Keratinocyte (primary cell): ENCODE data around the gene TSC1. TPM values are rescaled to one million over a fixed set of nuclear protein-coding genes. Genes with fewer than 3 reads are reported as not detected.

Source experiments
- DNase-seq: peaks from one replicate; pipeline ENCODE4 v3.0.0-alpha.2; 2011; ENCODE audit warnings: low read depth, missing footprints, low spot score
- FAIRE-seq: peaks from 2 replicates; lab custom pipeline; 2011; peaks lifted over from hg19 to GRCh38; lab: Jason Lieb, UNC
- H2AFZ ChIP-seq: 2 replicates; pipeline ENCODE4 v1.6.0; 2012; ENCODE audit warnings: low read length, control low read depth, inconsistent platforms; ENCODE audit not compliant: control insufficient read depth
- H3K27ac ChIP-seq: 2 replicates; pipeline ENCODE4 v1.5.1; 2011; ENCODE audit warnings: low read length; ENCODE audit not compliant: control insufficient read depth, insufficient read depth
- H3K27me3 ChIP-seq: 3 replicates; pipeline ENCODE4 v1.6.0; 2011; ENCODE audit warnings: low read length; ENCODE audit not compliant: control insufficient read depth, insufficient read depth; ENCODE audit errors: extremely low read depth
- H3K36me3 ChIP-seq, 2 experiments: 2 replicates in 1 of 2; 3 replicates in 1 of 2; pipeline ENCODE4 v1.5.1; 2011; ENCODE audit warnings: low read length in 2 of 2, mild to moderate bottlenecking in 1 of 2; ENCODE audit not compliant: control insufficient read depth in 2 of 2, insufficient read depth in 2 of 2; ENCODE audit errors: extremely low read depth in 1 of 2
- H3K4me1 ChIP-seq: 3 replicates; pipeline ENCODE4 v1.5.1; 2011; ENCODE audit warnings: low read length; ENCODE audit not compliant: control insufficient read depth, insufficient read depth; ENCODE audit errors: extremely low read depth
- H3K4me2 ChIP-seq: 3 replicates; pipeline ENCODE4 v1.6.0; 2011; ENCODE audit warnings: low read depth, low read length; ENCODE audit not compliant: control insufficient read depth, insufficient read depth; ENCODE audit errors: extremely low read depth
- H3K4me3 ChIP-seq, 3 experiments: fragments of 200-600 bp in 1 of 3; sonication (generic) in 1 of 3; 2 replicates in 2 of 3; 3 replicates in 1 of 3; pipeline ENCODE4 v1.5.1; 2011 to 2016; ENCODE audit warnings: low read length in 3 of 3, mild to moderate bottlenecking in 3 of 3, control low read depth in 2 of 3, inconsistent platforms in 1 of 3, low read depth in 1 of 3, mixed read lengths in 1 of 3, mixed run types in 1 of 3, moderate library complexity in 1 of 3; ENCODE audit not compliant: control insufficient read depth in 2 of 3, insufficient read depth in 2 of 3; ENCODE audit errors: extremely low read depth in 1 of 3
- H3K79me2 ChIP-seq: 2 replicates; pipeline ENCODE4 v1.6.0; 2012; ENCODE audit warnings: low read length; ENCODE audit not compliant: control insufficient read depth, insufficient read depth
- H3K9ac ChIP-seq: 3 replicates; pipeline ENCODE4 v1.6.0; 2011; ENCODE audit warnings: low read length; ENCODE audit not compliant: control insufficient read depth, insufficient read depth; ENCODE audit errors: extremely low read depth
- H3K9me1 ChIP-seq: 3 replicates; pipeline ENCODE4 v1.6.0; 2011; ENCODE audit warnings: low read length; ENCODE audit not compliant: control insufficient read depth, insufficient read depth; ENCODE audit errors: extremely low read depth
- H3K9me3 ChIP-seq: 2 replicates; pipeline ENCODE4 v1.5.1; 2012; ENCODE audit warnings: low read depth, low read length; ENCODE audit not compliant: control insufficient read depth
- H4K20me1 ChIP-seq: 3 replicates; pipeline ENCODE4 v1.6.0; 2011; ENCODE audit warnings: low read length; ENCODE audit not compliant: control insufficient read depth, insufficient read depth; ENCODE audit errors: extremely low read depth
- EZH2 ChIP-seq: IDR thresholded peaks from one replicate; pipeline ENCODE4 v1.6.1; 2012; ENCODE audit warnings: inconsistent platforms, mild to moderate bottlenecking, low read length, moderate library complexity
- dilution Hi-C: fragments of 300-500 bp; cut with MboI; formaldehyde crosslinking; loops from one replicate; pipeline ENCODE4 v1.7.0; 2020; ENCODE audit warnings: low sequenced_read_pairs; ENCODE audit not compliant: extremely low pct_ligation_motif_present
- polyA plus RNA-seq, 5 experiments: library from polyadenylated mRNA; depleted of rRNA in 3 of 5; stranded (reverse) in 3 of 5; stranded (forward) in 1 of 5; unstranded in 1 of 5; fragments of >200 nt; gene quantifications; 1 replicate in 1 of 5; 2 replicates in 3 of 5; 3 replicates in 1 of 5; pipeline versions ENCODE4 v1.2.1 to v1.2.3, GENCODE V29; 2011 to 2012; ENCODE audit warnings: missing spikeins in 2 of 5, low read depth in 1 of 5, low replicate concordance in 1 of 5
- TF ChIP-seq, protein P1 (sequence below), 3 experiments: IDR thresholded peaks in 1 of 3; conservative IDR thresholded peaks in 1 of 3; optimal IDR thresholded peaks in 1 of 3; 2 replicates in 2 of 3; 3 replicates in 1 of 3; pipeline versions ENCODE3 to v1.5.1; 2011; ENCODE audit warnings: low read length in 3 of 3, mild to moderate bottlenecking in 3 of 3, moderate library complexity in 2 of 3, control low read depth in 1 of 3, inconsistent platforms in 1 of 3; ENCODE audit not compliant: insufficient read depth in 2 of 3; ENCODE audit errors: extremely low read depth in 1 of 3

Gene TSC1
- polyA plus RNA-seq, 1 donor (not counting 4 experiments of a cell fraction or from before 2014, with no cell fraction given), result 26.1 TPM

GRCh38 chr9:132853482-132853881 is 90.9 kb downstream of the TSC1 start:
- Histone ChIP-seq H3K9ac (no peak overlapping the region), H3K4me2 (no peak overlapping the region), H3K4me1 (no peaks in the 10 kb centered on the region), H3K9me1 (no peaks in the 10 kb centered on the region), H3K36me3 (no peaks in the 10 kb centered on the region), H3K9me3 (no peaks in the 10 kb centered on the region), H3K27me3 (peaks cover 19% of the 10 kb centered on the region), H3K27ac (no peak overlapping the region), H3K4me3 (no peak overlapping the region), H2AFZ (no peak overlapping the region), H3K79me2 (no peaks in the 10 kb centered on the region), H4K20me1 (no peaks in the 10 kb centered on the region)
- dilution Hi-C loops, result no loop called here
- TF ChIP-seq, protein P1, sequence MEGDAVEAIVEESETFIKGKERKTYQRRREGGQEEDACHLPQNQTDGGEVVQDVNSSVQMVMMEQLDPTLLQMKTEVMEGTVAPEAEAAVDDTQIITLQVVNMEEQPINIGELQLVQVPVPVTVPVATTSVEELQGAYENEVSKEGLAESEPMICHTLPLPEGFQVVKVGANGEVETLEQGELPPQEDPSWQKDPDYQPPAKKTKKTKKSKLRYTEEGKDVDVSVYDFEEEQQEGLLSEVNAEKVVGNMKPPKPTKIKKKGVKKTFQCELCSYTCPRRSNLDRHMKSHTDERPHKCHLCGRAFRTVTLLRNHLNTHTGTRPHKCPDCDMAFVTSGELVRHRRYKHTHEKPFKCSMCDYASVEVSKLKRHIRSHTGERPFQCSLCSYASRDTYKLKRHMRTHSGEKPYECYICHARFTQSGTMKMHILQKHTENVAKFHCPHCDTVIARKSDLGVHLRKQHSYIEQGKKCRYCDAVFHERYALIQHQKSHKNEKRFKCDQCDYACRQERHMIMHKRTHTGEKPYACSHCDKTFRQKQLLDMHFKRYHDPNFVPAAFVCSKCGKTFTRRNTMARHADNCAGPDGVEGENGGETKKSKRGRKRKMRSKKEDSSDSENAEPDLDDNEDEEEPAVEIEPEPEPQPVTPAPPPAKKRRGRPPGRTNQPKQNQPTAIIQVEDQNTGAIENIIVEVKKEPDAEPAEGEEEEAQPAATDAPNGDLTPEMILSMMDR (optimal IDR thresholded peaks at IDR 0.05 in 1 of 3, IDR thresholded peaks at IDR 0.05 in 1 of 3, conservative IDR thresholded peaks at IDR 0.05 in 1 of 3; ENCODE audit: extremely low read depth in 1 of 3, insufficient read depth in 2 of 3, low read length in 3 of 3), result no peak
- no peak for TF ChIP-seq EZH2
- DNase-seq, result no peak
- no peak for FAIRE-seq

DNA sequence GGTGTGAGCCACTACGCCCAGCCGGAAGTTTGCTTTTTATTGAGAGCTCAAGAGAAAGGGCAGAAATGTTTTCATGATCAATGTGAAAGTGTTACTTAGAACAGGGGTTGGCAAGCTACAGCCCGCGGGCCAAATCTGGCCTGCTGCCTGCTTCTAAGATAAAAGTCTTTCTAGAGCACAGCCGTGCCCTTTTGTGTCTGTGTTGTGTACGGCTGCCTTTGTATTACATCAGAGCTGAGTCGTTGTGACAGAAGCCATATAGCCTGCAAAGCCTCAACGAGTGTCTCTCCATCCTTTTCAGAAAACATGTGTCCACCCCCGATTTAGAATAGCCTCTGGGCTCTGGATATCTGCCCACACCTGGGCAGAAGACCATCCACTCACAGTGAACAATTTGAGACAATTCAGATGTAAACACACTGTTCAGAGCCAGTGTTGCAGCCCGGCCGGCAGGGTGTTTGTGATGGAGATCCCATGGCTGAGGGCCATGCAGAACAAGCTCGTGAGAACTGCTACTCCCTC is 95.2 kb downstream of the TSC1 start:
- no peak for TF ChIP-seq EZH2
- TF ChIP-seq, protein P1 (optimal IDR thresholded peaks at IDR 0.05 in 1 of 3, IDR thresholded peaks at IDR 0.05 in 1 of 3, conservative IDR thresholded peaks at IDR 0.05 in 1 of 3; ENCODE audit: extremely low read depth in 1 of 3, insufficient read depth in 2 of 3, low read length in 3 of 3), result no peak
- Histone ChIP-seq H3K4me1 (no peaks in the 10 kb centered on the region), H3K36me3 (no peaks in the 10 kb centered on the region), H3K9me1 (no peaks in the 10 kb centered on the region), H3K27ac (no peak overlapping the region), H3K9ac (no peak overlapping the region), H3K79me2 (no peaks in the 10 kb centered on the region), H2AFZ (no peak overlapping the region), H3K9me3 (no peaks in the 10 kb centered on the region), H3K4me2 (no peak overlapping the region), H4K20me1 (no peaks in the 10 kb centered on the region), H3K4me3 (no peak overlapping the region), H3K27me3 (no peaks in the 10 kb centered on the region)
- FAIRE-seq, result no peak
- dilution Hi-C loops, result no loop called here
- no peak for DNase-seq
